WTC11 (cell line): ENCODE results near the gene TTLL5. TPM values are rescaled to one million over a fixed set of nuclear protein-coding genes. Genes with fewer than 3 reads are reported as not detected.

Experiments used
- ATAC-seq: fragments of 200-7000 bp; cut with Tn5 transposase; 2 replicates; pipeline ENCODE4 v1.10.0; 2021; ENCODE audit warnings: mild to moderate bottlenecking, moderate library complexity
- CTCF ChIA-PET: fragments of 300-600 bp; sonication (Branson Sonifier 250); formaldehyde crosslinking; loops from one replicate; lab custom pipeline; 2021; ENCODE audit warnings: antibody characterized with exemption; lab: Charles Lee
- POLR2A ChIA-PET: fragments of 350-600 bp; sonication (Branson Sonifier 250); formaldehyde crosslinking; loops from one replicate; lab custom pipeline; 2021; ENCODE audit warnings: antibody characterized with exemption; lab: Charles Lee
- DNase-seq: peaks from one replicate; pipeline ENCODE4 v3.0.0; 2021; ENCODE audit warnings: low spot score
- H3K27ac Mint-ChIP-seq: 2 replicates; pipeline ENCODE4 v1.8.0; 2021; ENCODE audit warnings: mixed read lengths
- H3K27me3 Mint-ChIP-seq: 2 replicates; pipeline ENCODE4 v1.8.0; 2021; ENCODE audit warnings: low read depth, mild to moderate bottlenecking, moderate library complexity, mixed read lengths
- H3K36me3 Mint-ChIP-seq: 2 replicates; pipeline ENCODE4 v1.8.0; 2021; ENCODE audit warnings: mixed read lengths
- H3K4me1 Mint-ChIP-seq: 2 replicates; pipeline ENCODE4 v1.8.0; 2022; ENCODE audit warnings: mixed read lengths
- H3K4me3 Mint-ChIP-seq: 2 replicates; pipeline ENCODE4 v1.8.0; 2021; ENCODE audit warnings: mild to moderate bottlenecking, moderate library complexity, mixed read lengths
- H3K9me3 Mint-ChIP-seq: 2 replicates; pipeline ENCODE4 v1.8.0; 2021; ENCODE audit warnings: mixed read lengths
- CREM ChIP-seq: sonication (generic); formaldehyde crosslinking; IDR thresholded peaks from 2 replicates; pipeline ENCODE4 v1.8.1; 2022; ENCODE audit warnings: mild to moderate bottlenecking, missing genetic modification reagents, moderate library complexity
- ESRRA ChIP-seq: sonication (generic); formaldehyde crosslinking; IDR thresholded peaks from 2 replicates; pipeline ENCODE4 v1.8.1; 2022; ENCODE audit warnings: mild to moderate bottlenecking, missing genetic modification reagents, borderline replicate concordance
- GABPB1 ChIP-seq: sonication (generic); formaldehyde crosslinking; IDR thresholded peaks from 2 replicates; pipeline ENCODE4 v1.8.1; 2023; ENCODE audit warnings: mild to moderate bottlenecking, missing genetic modification reagents
- GRHL2 ChIP-seq: fragments of 250-450 bp; sonication (Bioruptor Pico); IDR thresholded peaks from 2 replicates; pipeline ENCODE4 v1.8.0; 2022; ENCODE audit warnings: mild to moderate bottlenecking, moderate library complexity; ENCODE audit not compliant: insufficient replicate concordance, severe bottlenecking
- JUN ChIP-seq: sonication (generic); formaldehyde crosslinking; IDR thresholded peaks from 2 replicates; pipeline ENCODE4 v1.8.0; 2023; ENCODE audit warnings: mild to moderate bottlenecking, missing genetic modification reagents
- MYBL2 ChIP-seq: sonication (generic); formaldehyde crosslinking; IDR thresholded peaks from 2 replicates; pipeline ENCODE4 v1.8.1; 2023; ENCODE audit warnings: mild to moderate bottlenecking, moderate library complexity, missing genetic modification reagents
- RELA ChIP-seq: sonication (generic); formaldehyde crosslinking; IDR thresholded peaks from 2 replicates; pipeline ENCODE4 v1.8.1; 2022; ENCODE audit warnings: missing genetic modification reagents, mild to moderate bottlenecking, borderline replicate concordance
- SP1 ChIP-seq: sonication (generic); formaldehyde crosslinking; conservative IDR thresholded peaks from 2 replicates; pipeline ENCODE4 v1.8.1; 2022; ENCODE audit warnings: missing genetic modification reagents
- TCF7 ChIP-seq: sonication (generic); formaldehyde crosslinking; IDR thresholded peaks from 2 replicates; pipeline ENCODE4 v1.8.0; 2022; ENCODE audit warnings: mild to moderate bottlenecking, low read depth, missing genetic modification reagents, moderate library complexity
- TEAD1 ChIP-seq: sonication (generic); formaldehyde crosslinking; IDR thresholded peaks from 2 replicates; pipeline ENCODE4 v1.8.0; 2022; ENCODE audit warnings: mild to moderate bottlenecking, missing genetic modification reagents
- ZNF121 ChIP-seq: sonication (generic); formaldehyde crosslinking; IDR thresholded peaks from 2 replicates; pipeline ENCODE4 v1.8.0; 2023; ENCODE audit warnings: missing genetic modification reagents
- ZNF317 ChIP-seq: sonication (generic); formaldehyde crosslinking; IDR thresholded peaks from 2 replicates; pipeline ENCODE4 v1.8.1; 2023; ENCODE audit warnings: low read depth, mild to moderate bottlenecking, moderate library complexity, missing genetic modification reagents, borderline replicate concordance
- ZNF396 ChIP-seq: fragments of 250-450 bp; sonication (Bioruptor Pico); IDR thresholded peaks from 2 replicates; pipeline ENCODE4 v1.8.0; 2021; ENCODE audit warnings: mild to moderate bottlenecking, moderate library complexity, borderline replicate concordance
- ZNF423 ChIP-seq: fragments of 250-450 bp; sonication (Bioruptor Pico); IDR thresholded peaks from 2 replicates; pipeline ENCODE4 v2.1.2; 2022; ENCODE audit warnings: mild to moderate bottlenecking, moderate library complexity
- ZNF671 ChIP-seq: fragments of 250-450 bp; sonication (Bioruptor Pico); IDR thresholded peaks from 2 replicates; pipeline ENCODE4 v1.8.0; 2021; ENCODE audit warnings: mild to moderate bottlenecking
- total RNA-seq: library from RNA; stranded (reverse); gene quantifications from 3 replicates; pipeline ENCODE4 v1.2.3, GENCODE V29; 2021
- TF ChIP-seq, protein P1 (sequence below): sonication (generic); formaldehyde crosslinking; IDR thresholded peaks from 2 replicates; pipeline ENCODE4 v1.8.0; 2023; ENCODE audit warnings: missing genetic modification reagents
- TF ChIP-seq, protein P2 (sequence below): sonication (generic); formaldehyde crosslinking; conservative IDR thresholded peaks from 2 replicates; pipeline ENCODE4 v1.8.1; 2022; ENCODE audit warnings: mild to moderate bottlenecking, missing genetic modification reagents
- TF ChIP-seq, protein P3 (sequence below): sonication (generic); formaldehyde crosslinking; IDR thresholded peaks from 2 replicates; pipeline ENCODE4 v1.8.1; 2022; ENCODE audit warnings: low read depth, mild to moderate bottlenecking, moderate library complexity, missing genetic modification reagents, borderline replicate concordance
- TF ChIP-seq, protein P4 (sequence below): fragments of 250-450 bp; sonication (Bioruptor Pico); IDR thresholded peaks from 2 replicates; pipeline ENCODE4 v1.9.0; 2021; ENCODE audit warnings: mild to moderate bottlenecking
- TF ChIP-seq, protein P5 (sequence below): fragments of 250-450 bp; sonication (Bioruptor Pico); IDR thresholded peaks from 2 replicates; pipeline ENCODE4 v1.9.0; 2021; ENCODE audit warnings: mild to moderate bottlenecking, borderline replicate concordance
- TF ChIP-seq, protein P6 (sequence below): sonication (generic); formaldehyde crosslinking; IDR thresholded peaks from 2 replicates; pipeline ENCODE4 v1.8.1; 2022; ENCODE audit warnings: low read depth, missing genetic modification reagents, borderline replicate concordance

TTLL5 gene
- total RNA-seq, 1 experiment from 2014 or later: 39.6 TPM

DNA sequence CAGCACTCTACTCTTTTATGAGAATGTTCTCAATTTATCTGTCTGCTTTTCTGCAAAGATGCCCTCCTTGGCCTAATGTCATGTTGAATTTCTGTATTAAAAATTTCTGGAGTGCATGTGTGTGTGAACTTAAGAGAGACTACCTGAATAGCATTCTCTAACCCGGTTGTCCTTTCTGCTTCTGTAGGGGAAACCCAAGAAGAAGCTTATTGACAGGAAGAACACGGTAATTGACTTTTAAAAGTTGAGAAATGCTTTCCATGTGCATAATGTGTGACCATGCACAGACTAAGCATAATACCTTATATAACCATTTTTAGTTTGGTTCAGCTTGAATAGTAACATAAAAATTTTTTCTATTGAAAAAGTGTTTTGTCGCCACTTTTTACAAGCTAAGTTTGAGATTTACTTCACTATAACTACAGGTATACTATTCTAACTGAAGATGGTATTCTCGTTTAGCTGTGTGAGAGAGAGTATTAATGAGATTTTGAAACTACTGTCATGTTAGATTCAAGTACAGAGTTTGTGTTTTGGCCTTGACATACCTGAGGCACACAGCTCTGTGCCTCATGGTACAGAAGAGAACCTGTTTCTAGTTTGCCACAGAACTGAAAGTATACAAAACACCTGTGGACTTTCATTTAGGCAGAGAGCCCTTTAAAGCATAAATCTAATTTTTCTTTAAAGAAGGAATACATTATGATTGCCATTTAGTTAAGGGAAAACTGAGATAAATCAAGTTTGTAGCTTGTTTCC, 96.8 kb downstream of the TTLL5 start:
- ATAC-seq: no peak
- CTCF ChIA-PET: interaction anchor here (0.8 to 1.7 kb wide), 3 partner anchors 36 to 221 kb away, joined by 3 to 4 read pairs (median 3); no protein-coding TSS in a partner anchor
- no peaks in the 10 kb centered on the region for H3K27me3 Mint-ChIP-seq
- DNase-seq: no peak
- TF ChIP-seq GRHL2 (CRISPR knock-in tag) (no peak), ESRRA (CRISPR knock-in tag) (no peak), MYBL2 (CRISPR knock-in tag) (no peak), TEAD1 (CRISPR knock-in tag) (no peak), JUN (CRISPR knock-in tag) (no peak), ZNF671 (CRISPR knock-in tag) (no peak)
- TF ChIP-seq, protein P1, sequence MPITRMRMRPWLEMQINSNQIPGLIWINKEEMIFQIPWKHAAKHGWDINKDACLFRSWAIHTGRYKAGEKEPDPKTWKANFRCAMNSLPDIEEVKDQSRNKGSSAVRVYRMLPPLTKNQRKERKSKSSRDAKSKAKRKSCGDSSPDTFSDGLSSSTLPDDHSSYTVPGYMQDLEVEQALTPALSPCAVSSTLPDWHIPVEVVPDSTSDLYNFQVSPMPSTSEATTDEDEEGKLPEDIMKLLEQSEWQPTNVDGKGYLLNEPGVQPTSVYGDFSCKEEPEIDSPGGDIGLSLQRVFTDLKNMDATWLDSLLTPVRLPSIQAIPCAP (CRISPR knock-in tag): no peak
- TF ChIP-seq, protein P2, sequence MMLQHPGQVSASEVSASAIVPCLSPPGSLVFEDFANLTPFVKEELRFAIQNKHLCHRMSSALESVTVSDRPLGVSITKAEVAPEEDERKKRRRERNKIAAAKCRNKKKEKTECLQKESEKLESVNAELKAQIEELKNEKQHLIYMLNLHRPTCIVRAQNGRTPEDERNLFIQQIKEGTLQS (CRISPR knock-in tag): no peak
- TF ChIP-seq, protein P3, sequence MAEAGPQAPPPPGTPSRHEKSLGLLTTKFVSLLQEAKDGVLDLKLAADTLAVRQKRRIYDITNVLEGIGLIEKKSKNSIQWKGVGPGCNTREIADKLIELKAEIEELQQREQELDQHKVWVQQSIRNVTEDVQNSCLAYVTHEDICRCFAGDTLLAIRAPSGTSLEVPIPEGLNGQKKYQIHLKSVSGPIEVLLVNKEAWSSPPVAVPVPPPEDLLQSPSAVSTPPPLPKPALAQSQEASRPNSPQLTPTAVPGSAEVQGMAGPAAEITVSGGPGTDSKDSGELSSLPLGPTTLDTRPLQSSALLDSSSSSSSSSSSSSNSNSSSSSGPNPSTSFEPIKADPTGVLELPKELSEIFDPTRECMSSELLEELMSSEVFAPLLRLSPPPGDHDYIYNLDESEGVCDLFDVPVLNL (CRISPR knock-in tag): no peak
- TF ChIP-seq, protein P4, sequence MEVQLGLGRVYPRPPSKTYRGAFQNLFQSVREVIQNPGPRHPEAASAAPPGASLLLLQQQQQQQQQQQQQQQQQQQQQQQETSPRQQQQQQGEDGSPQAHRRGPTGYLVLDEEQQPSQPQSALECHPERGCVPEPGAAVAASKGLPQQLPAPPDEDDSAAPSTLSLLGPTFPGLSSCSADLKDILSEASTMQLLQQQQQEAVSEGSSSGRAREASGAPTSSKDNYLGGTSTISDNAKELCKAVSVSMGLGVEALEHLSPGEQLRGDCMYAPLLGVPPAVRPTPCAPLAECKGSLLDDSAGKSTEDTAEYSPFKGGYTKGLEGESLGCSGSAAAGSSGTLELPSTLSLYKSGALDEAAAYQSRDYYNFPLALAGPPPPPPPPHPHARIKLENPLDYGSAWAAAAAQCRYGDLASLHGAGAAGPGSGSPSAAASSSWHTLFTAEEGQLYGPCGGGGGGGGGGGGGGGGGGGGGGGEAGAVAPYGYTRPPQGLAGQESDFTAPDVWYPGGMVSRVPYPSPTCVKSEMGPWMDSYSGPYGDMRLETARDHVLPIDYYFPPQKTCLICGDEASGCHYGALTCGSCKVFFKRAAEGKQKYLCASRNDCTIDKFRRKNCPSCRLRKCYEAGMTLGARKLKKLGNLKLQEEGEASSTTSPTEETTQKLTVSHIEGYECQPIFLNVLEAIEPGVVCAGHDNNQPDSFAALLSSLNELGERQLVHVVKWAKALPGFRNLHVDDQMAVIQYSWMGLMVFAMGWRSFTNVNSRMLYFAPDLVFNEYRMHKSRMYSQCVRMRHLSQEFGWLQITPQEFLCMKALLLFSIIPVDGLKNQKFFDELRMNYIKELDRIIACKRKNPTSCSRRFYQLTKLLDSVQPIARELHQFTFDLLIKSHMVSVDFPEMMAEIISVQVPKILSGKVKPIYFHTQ (CRISPR knock-in tag): no peak
- TF ChIP-seq, protein P5, sequence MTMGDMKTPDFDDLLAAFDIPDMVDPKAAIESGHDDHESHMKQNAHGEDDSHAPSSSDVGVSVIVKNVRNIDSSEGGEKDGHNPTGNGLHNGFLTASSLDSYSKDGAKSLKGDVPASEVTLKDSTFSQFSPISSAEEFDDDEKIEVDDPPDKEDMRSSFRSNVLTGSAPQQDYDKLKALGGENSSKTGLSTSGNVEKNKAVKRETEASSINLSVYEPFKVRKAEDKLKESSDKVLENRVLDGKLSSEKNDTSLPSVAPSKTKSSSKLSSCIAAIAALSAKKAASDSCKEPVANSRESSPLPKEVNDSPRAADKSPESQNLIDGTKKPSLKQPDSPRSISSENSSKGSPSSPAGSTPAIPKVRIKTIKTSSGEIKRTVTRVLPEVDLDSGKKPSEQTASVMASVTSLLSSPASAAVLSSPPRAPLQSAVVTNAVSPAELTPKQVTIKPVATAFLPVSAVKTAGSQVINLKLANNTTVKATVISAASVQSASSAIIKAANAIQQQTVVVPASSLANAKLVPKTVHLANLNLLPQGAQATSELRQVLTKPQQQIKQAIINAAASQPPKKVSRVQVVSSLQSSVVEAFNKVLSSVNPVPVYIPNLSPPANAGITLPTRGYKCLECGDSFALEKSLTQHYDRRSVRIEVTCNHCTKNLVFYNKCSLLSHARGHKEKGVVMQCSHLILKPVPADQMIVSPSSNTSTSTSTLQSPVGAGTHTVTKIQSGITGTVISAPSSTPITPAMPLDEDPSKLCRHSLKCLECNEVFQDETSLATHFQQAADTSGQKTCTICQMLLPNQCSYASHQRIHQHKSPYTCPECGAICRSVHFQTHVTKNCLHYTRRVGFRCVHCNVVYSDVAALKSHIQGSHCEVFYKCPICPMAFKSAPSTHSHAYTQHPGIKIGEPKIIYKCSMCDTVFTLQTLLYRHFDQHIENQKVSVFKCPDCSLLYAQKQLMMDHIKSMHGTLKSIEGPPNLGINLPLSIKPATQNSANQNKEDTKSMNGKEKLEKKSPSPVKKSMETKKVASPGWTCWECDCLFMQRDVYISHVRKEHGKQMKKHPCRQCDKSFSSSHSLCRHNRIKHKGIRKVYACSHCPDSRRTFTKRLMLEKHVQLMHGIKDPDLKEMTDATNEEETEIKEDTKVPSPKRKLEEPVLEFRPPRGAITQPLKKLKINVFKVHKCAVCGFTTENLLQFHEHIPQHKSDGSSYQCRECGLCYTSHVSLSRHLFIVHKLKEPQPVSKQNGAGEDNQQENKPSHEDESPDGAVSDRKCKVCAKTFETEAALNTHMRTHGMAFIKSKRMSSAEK (CRISPR knock-in tag): no peak
- TF ChIP-seq, protein P6, sequence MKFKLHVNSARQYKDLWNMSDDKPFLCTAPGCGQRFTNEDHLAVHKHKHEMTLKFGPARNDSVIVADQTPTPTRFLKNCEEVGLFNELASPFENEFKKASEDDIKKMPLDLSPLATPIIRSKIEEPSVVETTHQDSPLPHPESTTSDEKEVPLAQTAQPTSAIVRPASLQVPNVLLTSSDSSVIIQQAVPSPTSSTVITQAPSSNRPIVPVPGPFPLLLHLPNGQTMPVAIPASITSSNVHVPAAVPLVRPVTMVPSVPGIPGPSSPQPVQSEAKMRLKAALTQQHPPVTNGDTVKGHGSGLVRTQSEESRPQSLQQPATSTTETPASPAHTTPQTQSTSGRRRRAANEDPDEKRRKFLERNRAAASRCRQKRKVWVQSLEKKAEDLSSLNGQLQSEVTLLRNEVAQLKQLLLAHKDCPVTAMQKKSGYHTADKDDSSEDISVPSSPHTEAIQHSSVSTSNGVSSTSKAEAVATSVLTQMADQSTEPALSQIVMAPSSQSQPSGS: no peak
- POLR2A ChIA-PET: no interaction called here
- no peaks in the 10 kb centered on the region for H3K9me3 Mint-ChIP-seq
- H3K4me3 Mint-ChIP-seq: no peak overlapping the region
- H3K36me3 Mint-ChIP-seq: peaks cover 9% of the 10 kb centered on the region
- H3K27ac Mint-ChIP-seq: no peak overlapping the region
- no peaks in the 10 kb centered on the region for H3K4me1 Mint-ChIP-seq

DNA sequence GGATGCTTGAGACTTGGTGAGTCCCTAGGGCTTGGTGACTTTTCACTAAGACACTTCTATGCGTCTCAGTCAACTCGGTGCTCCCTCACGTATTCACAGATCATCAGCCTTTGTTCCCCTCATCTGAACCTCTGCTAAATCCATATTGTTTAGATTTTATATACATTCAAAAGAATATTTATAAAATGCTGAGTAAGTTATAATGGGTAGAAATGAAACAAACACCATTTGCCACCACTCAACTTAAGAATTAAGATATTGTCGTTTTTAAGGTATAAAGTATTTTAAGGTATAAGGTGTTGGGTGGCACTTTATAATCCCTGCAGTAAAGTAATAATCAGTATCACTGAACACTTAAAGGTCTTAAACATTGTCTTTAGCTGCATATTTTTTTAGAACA, 103.0 kb downstream of the TTLL5 start:
- no peak overlapping the region for H3K4me3 Mint-ChIP-seq
- ChIA-PET POLR2A (no interaction called here), CTCF (no interaction called here)
- ATAC-seq (no peak), DNase-seq (no peak)
- no peaks in the 10 kb centered on the region for H3K27me3 Mint-ChIP-seq
- no peaks in the 10 kb centered on the region for H3K9me3 Mint-ChIP-seq
- H3K4me1 Mint-ChIP-seq: no peaks in the 10 kb centered on the region
- H3K27ac Mint-ChIP-seq: no peak overlapping the region
- H3K36me3 Mint-ChIP-seq: peaks cover 3% of the 10 kb centered on the region; the same call in 1 of the 2 replicates
- TF ChIP-seq GABPB1 (CRISPR knock-in tag): no peak
- TF ChIP-seq ZNF121 (CRISPR knock-in tag): no peak
- TF ChIP-seq, protein P6: no peak
- no peak for TF ChIP-seq ZNF423 (CRISPR knock-in tag)
- no peak for TF ChIP-seq ZNF317 (CRISPR knock-in tag)
- no peak for TF ChIP-seq TCF7 (CRISPR knock-in tag)
- TF ChIP-seq ZNF396: no peak
- TF ChIP-seq RELA (CRISPR knock-in tag): no peak
- no peak for TF ChIP-seq CREM (CRISPR knock-in tag)
- TF ChIP-seq SP1 (CRISPR knock-in tag): no peak
